Measurements from ENCODE around the gene NSRP1.
"Not testable (repeated sequence)": the region's sequence is repeated elsewhere in the genome, so short reads cannot be mapped to it uniquely, and the experiment has no call there.

Gene NSRP1

DNA sequence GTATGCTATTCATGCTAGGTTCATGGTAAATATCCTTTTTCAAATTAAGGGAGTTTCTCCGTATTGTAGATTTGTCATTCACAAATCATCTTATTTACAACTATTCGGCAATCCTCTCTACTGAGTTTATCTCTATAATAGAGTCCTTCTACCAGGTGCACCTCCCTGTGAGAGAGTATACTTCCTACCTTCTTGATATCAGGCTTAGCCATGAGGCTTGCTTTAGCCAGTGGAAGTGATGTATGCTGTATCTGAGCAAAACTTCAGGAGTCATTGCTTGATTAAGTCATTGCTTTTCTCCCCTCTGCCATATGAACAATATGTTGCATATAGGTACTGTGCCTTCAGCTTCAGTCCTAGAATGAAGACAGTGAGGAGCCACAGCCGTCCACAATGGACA lies 20.5 kb downstream of the NSRP1 start:
- no peak for TF ChIP-seq CTCF (IDR thresholded peaks at IDR 0.05; ENCODE audit: low read depth, low read length, missing control alignments)
- H3K4me3 ChIP-seq (replicated peaks; ENCODE audit: low read depth, low read length) = no peak overlapping the region
- DNase-seq (ENCODE audit: extremely low read depth, low read depth) = no peak

DNA sequence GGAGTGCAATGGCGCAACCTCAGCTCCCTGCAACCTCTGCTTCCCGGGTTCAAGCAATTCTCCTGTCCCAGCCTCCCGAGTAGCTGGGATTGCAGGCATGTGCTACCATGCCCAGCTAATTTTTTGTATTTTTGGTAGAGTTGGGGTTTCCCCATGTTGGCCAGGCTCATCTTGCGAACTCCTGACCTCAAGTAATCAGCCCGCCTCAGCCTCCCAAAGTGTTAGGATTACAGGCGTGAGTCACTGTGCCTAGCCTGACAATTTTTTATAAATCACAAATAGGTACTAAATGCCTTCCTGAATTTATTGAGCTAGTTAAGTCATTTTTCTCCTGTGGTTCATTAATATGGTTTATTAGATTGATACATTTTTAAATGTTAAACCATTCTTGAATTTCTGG lies 31.2 kb downstream of the NSRP1 start:
- DNase-seq (ENCODE audit: extremely low read depth, low read depth); H3K4me3 ChIP-seq (replicated peaks; ENCODE audit: low read depth, low read length): not testable (repeated sequence)

GRCh38 chr17:30148376-30148775 lies 31.8 kb downstream of the NSRP1 start:
- H3K4me3 ChIP-seq (replicated peaks; ENCODE audit: low read depth, low read length) = no peak overlapping the region
- no peak for DNase-seq (ENCODE audit: extremely low read depth, low read depth)
- no peak for TF ChIP-seq CTCF (IDR thresholded peaks at IDR 0.05; ENCODE audit: low read depth, low read length, missing control alignments)

GRCh38 chr17:30151471-30151870 lies 34.9 kb downstream of the NSRP1 start:
- no peak for TF ChIP-seq CTCF (IDR thresholded peaks at IDR 0.05; ENCODE audit: low read depth, low read length, missing control alignments)
- H3K4me3 ChIP-seq (replicated peaks; ENCODE audit: low read depth, low read length) = no peak overlapping the region
- no peak for DNase-seq (ENCODE audit: extremely low read depth, low read depth)

DNA sequence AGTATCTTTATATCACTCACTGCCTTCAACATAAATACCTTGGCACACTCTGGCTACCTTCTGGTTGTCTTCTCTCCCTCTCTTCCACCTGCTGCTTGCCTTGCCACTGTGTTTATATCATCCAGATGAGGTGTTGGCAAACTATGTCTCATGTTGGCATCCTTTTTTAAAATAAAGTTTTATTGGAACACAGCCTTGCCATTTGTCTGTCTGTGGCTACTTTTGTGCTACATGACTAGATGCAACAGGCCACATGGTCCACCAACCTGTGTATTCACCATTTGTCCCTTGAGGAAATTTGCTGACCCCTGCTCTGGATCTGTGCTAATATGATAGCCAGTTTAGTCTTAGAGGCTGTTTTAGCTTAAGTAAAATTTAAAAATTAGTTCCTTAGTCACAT lies 36.8 kb downstream of the NSRP1 start:
- TF ChIP-seq CTCF (IDR thresholded peaks at IDR 0.05; ENCODE audit: low read depth, low read length, missing control alignments) = no peak
- DNase-seq (ENCODE audit: extremely low read depth, low read depth) = no peak
- H3K4me3 ChIP-seq (replicated peaks; ENCODE audit: low read depth, low read length) = no peak overlapping the region

DNA sequence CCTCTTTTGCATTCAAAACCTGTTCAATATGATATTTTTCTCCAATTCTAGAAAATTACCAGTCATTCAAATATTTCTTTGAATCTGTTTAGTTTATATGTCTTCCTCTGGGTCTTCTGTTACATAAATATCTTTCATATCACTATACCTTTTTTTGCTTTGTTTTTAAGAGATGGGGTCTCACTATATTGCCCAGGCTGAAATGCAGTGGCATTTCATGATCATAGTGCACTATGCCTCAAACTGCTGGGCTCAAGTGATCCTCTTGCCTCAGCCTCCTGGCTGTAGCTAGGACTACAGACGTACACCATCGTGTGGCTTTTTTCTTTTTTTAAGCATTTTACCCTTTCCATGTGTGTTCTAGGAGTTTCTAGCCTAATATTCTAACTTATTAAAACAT lies 38.8 kb downstream of the NSRP1 start:
- H3K4me3 ChIP-seq (replicated peaks; ENCODE audit: low read depth, low read length) = no peak overlapping the region
- TF ChIP-seq CTCF (IDR thresholded peaks at IDR 0.05; ENCODE audit: low read depth, low read length, missing control alignments) = no peak
- DNase-seq (ENCODE audit: extremely low read depth, low read depth) = no peak

DNA sequence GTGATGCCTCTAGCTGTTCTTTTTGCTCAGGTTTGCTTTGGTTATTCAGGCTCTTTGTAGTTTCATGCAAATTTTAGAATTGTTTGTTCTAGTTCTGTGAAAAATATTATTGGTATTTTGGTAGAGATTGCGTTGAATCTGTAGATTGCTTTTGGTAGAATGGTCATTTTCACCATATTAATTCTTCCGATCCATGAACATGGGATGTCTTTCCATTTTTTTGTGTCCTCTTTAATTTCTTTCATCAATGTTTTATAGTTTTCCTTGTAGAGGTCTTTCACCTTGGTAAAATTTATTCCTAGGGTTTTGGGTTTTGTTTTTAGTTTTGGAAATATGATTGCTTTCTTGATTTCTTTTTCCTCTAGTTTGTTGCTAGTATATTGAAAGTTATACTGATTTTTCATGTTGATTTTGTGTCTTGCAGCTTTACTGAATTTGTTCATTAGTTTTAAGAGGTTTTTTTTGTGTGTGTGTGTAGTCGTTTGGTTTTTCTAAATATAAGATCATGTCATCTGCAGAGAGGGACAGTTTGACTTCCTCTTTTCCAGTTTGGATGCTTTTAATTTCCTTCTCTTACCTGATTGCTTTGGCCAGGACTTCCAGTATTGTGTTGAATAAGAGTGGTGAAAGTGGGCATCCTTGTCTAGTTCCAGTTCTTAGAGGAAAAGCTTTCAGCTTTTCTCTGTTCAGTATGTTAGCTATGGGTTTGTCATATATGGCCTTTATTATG lies 42.4 kb downstream of the NSRP1 start:
- H3K4me3 ChIP-seq (replicated peaks; ENCODE audit: low read depth, low read length) = no peak overlapping the region
- no peak for DNase-seq (ENCODE audit: extremely low read depth, low read depth)
- TF ChIP-seq CTCF (IDR thresholded peaks at IDR 0.05; ENCODE audit: low read depth, low read length, missing control alignments) = no peak
